Stimulated activated CD4-positive, alpha-beta T cell treated with anti-CD3 and anti-CD28 coated beads, TNF-alpha, amount 100 ng/mL, for 4 hours (primary cell): ENCODE results near the gene DGKB.

Experiments used
- DNase-seq, 3 experiments: peaks; one replicate each; pipeline ENCODE4 v3.0.0-alpha.2; 2020; ENCODE audit warnings: low read depth in 3 of 3

The DGKB gene

DNA sequence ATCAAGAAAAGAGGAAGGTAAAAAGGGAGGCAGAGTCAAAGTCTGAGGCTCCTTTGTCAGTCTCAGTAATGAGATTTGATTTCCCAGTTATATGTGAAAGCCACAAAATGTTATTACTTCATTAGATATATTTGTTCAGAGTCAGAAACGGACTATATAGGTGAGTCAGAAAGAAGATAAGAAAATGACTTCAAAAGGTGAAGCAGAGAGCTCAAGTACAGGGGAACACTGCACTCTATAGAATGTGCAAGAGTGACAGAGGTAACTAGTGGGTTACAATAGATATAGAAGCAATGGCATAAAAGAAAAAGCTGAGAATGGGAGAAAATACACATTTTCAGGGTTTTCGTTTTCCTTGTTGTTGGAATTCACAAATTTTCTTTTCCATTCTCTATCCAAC is 43.3 kb downstream of the DGKB start:
- DNase-seq = no peak

DNA sequence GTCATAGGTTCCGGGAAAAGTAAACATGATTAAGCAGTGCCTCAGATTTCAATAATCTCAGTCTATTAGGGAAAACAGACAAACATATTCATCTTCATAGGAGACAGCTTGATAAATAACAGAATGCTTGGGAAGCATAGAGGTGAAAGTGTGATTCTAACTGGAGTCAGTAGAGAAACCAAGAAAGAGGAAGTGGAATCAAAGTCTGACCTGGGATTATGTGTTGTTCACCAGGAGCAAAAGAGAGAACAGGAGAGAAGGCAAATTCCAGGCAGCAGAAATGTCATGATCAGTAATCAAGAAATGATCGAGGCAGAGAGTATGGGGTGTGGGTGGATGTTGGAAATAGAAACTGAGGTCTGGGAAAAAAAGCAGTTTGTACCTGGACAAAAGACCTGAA is 43.7 kb downstream of the DGKB start:
- DNase-seq = no peak

DNA sequence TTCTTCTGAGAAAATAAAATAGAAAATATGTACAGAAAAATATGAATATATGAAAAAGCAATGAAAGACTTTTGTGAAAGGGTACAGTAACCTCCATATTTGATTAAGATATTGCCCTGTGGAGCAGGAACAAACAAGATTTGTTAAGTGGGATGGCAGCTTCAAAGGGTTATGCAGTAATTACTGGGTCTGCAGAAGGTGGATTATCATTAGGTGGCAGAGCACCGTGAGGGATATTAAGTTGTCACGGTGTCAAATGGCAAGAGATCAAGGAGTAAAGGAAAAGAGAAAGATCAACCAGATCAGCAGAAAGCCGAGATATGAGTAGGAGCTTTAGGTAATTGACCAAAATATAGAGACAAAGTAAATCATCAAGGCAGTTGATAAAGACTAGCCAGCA is 44.1 kb downstream of the DGKB start:
- no peak for DNase-seq

- DNase-seq = no peak
Measured at GRCh38 chr7:14855033-14855794, 47.3 kb downstream of the DGKB start.

DNA sequence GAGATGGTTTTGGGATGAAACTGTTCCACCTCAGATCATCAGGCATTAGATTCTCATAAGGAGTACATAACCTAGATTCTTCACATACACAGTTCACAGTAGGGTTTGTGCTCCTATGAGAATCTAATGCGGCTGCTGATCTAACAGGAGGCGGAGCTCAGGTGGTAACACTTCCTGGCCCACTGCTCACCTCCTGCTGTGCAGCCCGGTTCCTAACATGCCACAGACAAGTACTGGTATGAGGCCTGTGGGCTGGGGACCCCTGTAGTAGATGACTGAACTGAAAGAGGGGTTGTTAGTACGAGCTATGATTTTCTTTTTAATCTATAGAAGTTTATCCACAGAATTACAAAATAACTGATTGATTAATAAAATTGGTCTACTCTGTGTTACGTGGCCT is 48.1 kb downstream of the DGKB start:
- DNase-seq = no peak

GRCh38 chr7:14851610-14852009 is 50.9 kb downstream of the DGKB start:
- DNase-seq = no peak

GRCh38 chr7:14850039-14850438 is 52.5 kb downstream of the DGKB start:
- DNase-seq = no peak

DNA sequence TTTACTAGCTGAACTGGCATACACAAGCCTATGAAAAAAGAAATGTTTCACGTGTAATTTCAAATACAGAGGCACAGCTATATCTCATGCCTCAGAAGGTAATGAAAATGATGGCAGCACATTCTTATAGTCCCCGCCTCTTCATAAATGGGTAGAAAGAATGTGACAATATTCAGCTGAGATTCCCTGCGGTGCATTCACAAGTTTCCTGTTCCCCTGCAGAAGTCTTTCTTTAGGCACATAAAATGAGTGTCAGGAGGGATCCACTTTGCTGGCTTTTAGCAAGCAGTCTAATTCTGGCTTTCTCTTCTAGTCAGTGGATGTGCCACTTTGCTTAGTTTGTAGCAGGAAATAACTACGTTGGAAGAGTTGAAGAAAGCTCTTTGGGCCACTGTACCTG is 56.1 kb downstream of the DGKB start:
- no peak for DNase-seq

- DNase-seq = no peak
Measured at GRCh38 chr7:14843755-14844154, 58.8 kb downstream of the DGKB start.

DNA sequence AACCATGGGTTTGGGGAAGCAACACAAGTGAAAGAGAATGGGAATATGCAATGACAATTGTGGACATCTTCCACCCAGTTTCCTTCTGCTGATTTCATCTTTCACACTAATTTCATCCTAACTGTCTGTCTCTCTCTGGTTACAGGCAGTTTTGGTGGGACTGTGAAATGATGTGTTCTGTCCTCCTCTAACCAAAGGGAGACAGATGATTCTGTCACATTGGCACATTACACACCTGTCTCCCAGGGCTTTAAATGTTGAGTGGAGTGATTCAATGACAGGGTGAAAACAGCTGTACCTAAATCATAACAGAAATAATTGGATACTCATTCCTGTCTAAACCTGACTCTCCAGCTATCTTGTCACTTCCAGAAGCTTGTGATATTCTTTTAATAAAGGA is 60.0 kb downstream of the DGKB start:
- no peak for DNase-seq

DNA sequence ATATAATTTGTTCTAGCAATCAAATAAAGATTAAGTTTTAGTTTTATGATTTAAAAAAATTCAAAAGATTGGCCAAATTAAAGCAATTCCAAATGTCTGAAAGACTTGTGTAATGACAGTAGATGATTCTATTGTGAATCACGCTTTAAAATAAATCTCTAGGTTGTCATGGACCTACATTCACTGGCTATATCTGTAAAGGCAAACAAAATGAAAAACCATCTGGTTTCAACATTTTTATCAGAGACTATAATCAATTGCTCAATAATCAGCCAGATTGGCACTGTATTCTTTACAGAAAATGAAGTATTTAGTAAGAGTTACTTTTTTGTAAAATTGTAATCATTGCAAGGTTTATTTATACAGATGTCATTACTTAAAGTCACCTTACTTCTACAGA is 60.7 kb downstream of the DGKB start:
- DNase-seq = no peak

DNA sequence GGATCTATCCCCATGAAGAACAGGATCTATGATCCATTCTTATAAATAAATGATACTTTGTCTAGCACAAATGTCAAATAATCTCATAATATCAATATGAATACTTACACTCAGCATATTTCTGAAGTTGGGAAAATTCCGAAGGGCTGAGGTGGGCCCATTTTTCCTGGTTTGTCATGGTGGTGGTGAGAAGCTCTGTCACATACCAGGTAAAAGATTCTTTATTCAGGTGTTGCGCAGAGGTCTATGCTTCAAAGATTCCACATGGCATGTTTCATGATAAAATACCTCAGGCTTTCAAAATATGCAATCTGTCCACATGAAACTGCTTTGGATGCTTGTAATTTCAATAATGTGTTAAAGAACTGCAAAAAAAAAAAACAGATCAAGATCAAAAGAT is 61.5 kb downstream of the DGKB start:
- DNase-seq = no peak

- no peak for DNase-seq
Measured at GRCh38 chr7:14839307-14839706, 63.2 kb downstream of the DGKB start.

DNA sequence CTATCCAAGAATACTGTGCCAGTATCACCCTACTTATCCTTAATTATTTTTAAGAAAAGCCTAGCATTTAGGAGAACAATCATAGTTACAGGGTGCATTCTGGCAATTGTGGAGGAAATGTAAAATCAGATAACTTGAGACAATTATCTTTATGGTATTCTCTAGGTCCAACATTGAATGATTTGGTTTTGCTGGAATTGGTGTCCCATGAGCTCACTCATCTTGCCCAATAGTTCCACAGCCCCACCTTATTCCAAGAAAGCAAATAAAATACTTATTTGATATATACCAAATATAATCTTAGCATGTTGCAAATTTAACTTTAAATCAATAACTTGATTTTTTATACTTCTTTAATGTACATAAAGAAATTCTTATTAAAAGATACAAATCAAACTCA is 65.3 kb downstream of the DGKB start:
- DNase-seq = no peak

DNA sequence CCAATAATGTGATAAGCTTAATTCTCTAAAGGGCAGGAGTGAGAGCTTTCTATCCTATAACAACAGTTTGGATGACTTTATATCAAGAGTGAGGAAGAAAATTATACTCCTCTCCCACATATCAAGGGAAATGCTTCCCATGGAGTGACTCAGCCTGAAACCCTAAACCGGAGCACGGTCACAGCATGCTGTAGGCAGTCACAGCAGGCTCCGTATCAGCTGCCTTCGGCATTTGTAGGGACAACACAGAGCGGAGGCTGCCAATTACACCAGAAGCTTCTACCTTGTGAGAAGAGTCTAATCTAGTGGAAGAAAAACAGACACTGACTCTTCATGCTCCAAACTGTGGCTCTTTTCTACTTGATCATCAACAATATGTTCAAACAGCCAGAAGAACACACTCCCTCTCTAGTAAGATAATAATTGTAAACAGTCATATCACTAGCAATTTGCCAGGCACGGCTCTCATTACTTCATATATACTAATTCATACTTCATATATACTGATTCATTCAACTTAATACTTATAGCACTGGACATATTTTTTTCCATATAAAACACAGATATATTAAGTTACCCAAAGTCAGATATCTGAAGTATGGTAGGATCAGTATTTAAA is 65.9 kb downstream of the DGKB start:
- no peak for DNase-seq

DNA sequence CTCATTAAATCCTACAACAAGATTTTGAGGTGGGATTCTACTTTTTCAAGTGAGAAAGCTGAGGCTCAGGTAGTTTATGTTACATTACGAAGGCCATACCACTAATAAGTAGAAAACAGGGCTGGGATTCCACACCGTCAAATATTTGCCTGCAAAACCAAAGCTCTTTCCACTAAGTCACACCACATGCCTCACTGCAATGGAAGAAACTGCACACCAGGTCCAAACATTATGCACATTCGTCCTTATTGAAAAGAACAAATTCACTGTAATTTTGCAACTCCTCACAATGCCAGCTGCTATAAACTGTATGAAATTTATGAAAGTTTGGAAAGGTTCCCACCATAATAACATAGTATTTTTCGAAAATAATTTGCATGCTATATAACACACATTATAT is 66.5 kb downstream of the DGKB start:
- DNase-seq = no peak

GRCh38 chr7:14835384-14835783 is 67.2 kb downstream of the DGKB start:
- no peak for DNase-seq

- no peak for DNase-seq
Measured at GRCh38 chr7:14834883-14835282, 67.7 kb downstream of the DGKB start.

GRCh38 chr7:14834456-14834855 is 68.1 kb downstream of the DGKB start:
- DNase-seq = no peak

DNA sequence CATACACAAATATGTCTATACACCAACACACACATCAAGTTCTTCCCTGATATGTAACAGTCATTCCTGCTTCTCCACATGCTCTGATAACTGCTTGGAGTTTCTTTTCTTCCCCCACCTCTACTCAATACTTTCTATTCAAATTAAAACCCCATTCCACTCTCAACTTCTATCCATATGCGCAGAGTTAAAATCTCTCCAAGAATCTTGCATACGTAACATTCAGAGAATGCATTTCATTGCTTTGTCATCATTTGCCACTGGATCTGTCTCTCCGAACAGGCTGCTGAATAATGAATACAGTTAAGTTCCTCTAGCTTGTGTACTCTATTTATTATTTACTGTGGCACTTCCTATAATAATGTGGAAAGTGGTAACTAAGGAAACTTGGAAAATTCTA is 68.8 kb downstream of the DGKB start:
- no peak for DNase-seq

GRCh38 chr7:14828053-14828452 is 74.5 kb downstream of the DGKB start:
- DNase-seq = no peak

- DNase-seq = no peak
Measured at GRCh38 chr7:14826426-14826825, 76.1 kb downstream of the DGKB start.

GRCh38 chr7:14825912-14826311 is 76.6 kb downstream of the DGKB start:
- DNase-seq = no peak

GRCh38 chr7:14822481-14822854 is 80.1 kb downstream of the DGKB start:
- DNase-seq = no peak
